Ovary (tissue), 3 donors: ENCODE results near the gene TRPV3.

Source experiments
- EP300 ChIP-seq: sonication (generic); formaldehyde crosslinking; IDR thresholded peaks from one replicate; pipeline ENCODE4 v1.6.1; 2017; ENCODE audit warnings: antibody characterized with exemption
- TF ChIP-seq, protein P1 (sequence below), 3 donors: fragments of 450-650 bp in 2 of 3; fragments of 200-600 bp in 1 of 3; IDR thresholded peaks; one replicate each; pipeline versions ENCODE4 v1.5.1 to v1.8.0; 2016 to 2022; ENCODE audit warnings: antibody characterized with exemption in 3 of 3, mild to moderate bottlenecking in 1 of 3
- donor health status: DM: no; HTN: no; CAD: no.

DNA sequence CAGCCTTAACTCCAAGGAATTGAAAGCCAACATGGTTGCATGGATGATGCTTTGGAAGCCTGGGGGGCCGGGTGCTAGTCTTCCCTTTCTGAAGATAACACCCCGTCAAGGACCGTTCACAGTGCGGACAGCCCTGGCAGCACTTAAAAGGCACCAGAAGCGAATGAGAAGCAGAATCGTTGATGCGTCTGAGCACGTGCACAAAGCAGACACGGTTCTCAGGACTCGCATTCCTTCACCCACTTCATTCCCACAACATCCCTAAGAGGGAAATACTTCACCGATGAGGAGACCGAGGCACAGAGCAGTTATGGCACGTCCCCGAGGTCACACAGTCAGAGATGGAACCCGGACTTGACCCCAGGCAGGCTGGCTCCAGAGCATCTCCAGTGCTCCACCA is 37.4 kb upstream of the TRPV3 start:
- TF ChIP-seq EP300 = no peak
- TF ChIP-seq, protein P1, sequence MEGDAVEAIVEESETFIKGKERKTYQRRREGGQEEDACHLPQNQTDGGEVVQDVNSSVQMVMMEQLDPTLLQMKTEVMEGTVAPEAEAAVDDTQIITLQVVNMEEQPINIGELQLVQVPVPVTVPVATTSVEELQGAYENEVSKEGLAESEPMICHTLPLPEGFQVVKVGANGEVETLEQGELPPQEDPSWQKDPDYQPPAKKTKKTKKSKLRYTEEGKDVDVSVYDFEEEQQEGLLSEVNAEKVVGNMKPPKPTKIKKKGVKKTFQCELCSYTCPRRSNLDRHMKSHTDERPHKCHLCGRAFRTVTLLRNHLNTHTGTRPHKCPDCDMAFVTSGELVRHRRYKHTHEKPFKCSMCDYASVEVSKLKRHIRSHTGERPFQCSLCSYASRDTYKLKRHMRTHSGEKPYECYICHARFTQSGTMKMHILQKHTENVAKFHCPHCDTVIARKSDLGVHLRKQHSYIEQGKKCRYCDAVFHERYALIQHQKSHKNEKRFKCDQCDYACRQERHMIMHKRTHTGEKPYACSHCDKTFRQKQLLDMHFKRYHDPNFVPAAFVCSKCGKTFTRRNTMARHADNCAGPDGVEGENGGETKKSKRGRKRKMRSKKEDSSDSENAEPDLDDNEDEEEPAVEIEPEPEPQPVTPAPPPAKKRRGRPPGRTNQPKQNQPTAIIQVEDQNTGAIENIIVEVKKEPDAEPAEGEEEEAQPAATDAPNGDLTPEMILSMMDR (IDR thresholded peaks at IDR 0.05) = no peak
